ENCODE data around the gene SYNDIG1.
"Not testable (repeated sequence)": the region's sequence is repeated elsewhere in the genome, so short reads cannot be mapped to it uniquely, and the experiment has no call there.

Gene SYNDIG1

GRCh38 chr20:24497851-24498250 lies 28.4 kb downstream of the SYNDIG1 start:
- in situ Hi-C loops (cut with MboI; ENCODE audit: low sequenced_read_pairs), result no loop called here
- Histone ChIP-seq H3K9me3 (no peaks in the 10 kb centered on the region), H3K27me3 (ENCODE audit: low read depth) (no peaks in the 10 kb centered on the region), H3K4me3 (no peak overlapping the region), H3K36me3 (replicated peaks) (no peaks in the 10 kb centered on the region), H3K4me1 (no peaks in the 10 kb centered on the region)
- no peak for DNase-seq (ENCODE audit: low spot score in 2 of 2)

- Histone ChIP-seq H3K4me1 (no peaks in the 10 kb centered on the region), H3K36me3 (replicated peaks) (no peaks in the 10 kb centered on the region), H3K27me3 (ENCODE audit: low read depth) (no peaks in the 10 kb centered on the region), H3K4me3 (no peak overlapping the region), H3K9me3 (no peaks in the 10 kb centered on the region)
- in situ Hi-C loops (cut with MboI; ENCODE audit: low sequenced_read_pairs), result no loop called here
- no peak for DNase-seq (ENCODE audit: low spot score in 2 of 2)
Observed at GRCh38 chr20:24498641-24499040, 29.2 kb downstream of the SYNDIG1 start.

- Histone ChIP-seq H3K4me3 (no peak overlapping the region), H3K9me3 (no peaks in the 10 kb centered on the region), H3K36me3 (replicated peaks) (no peaks in the 10 kb centered on the region), H3K4me1 (no peaks in the 10 kb centered on the region), H3K27me3 (ENCODE audit: low read depth) (no peaks in the 10 kb centered on the region)
- no peak for DNase-seq (ENCODE audit: low spot score in 2 of 2)
- in situ Hi-C loops (cut with MboI; ENCODE audit: low sequenced_read_pairs), result no loop called here
Observed at GRCh38 chr20:24499472-24499871, 30.0 kb downstream of the SYNDIG1 start.

- Histone ChIP-seq H3K4me3 (no peak overlapping the region), H3K27me3 (ENCODE audit: low read depth) (no peaks in the 10 kb centered on the region), H3K4me1 (no peaks in the 10 kb centered on the region), H3K9me3 (no peaks in the 10 kb centered on the region), H3K36me3 (replicated peaks) (no peaks in the 10 kb centered on the region)
- no peak for DNase-seq (ENCODE audit: low spot score in 2 of 2)
- in situ Hi-C loops (cut with MboI; ENCODE audit: low sequenced_read_pairs), result no loop called here
Observed at GRCh38 chr20:24501764-24502556, 32.5 kb downstream of the SYNDIG1 start.

- Histone ChIP-seq H3K27me3 (ENCODE audit: low read depth) (no peaks in the 10 kb centered on the region), H3K4me1 (no peaks in the 10 kb centered on the region), H3K9me3 (no peaks in the 10 kb centered on the region), H3K4me3 (no peak overlapping the region), H3K36me3 (replicated peaks) (no peaks in the 10 kb centered on the region)
- in situ Hi-C loops (cut with MboI; ENCODE audit: low sequenced_read_pairs), result no loop called here
- no peak for DNase-seq (ENCODE audit: low spot score in 2 of 2)
Observed at GRCh38 chr20:24502661-24503060, 33.2 kb downstream of the SYNDIG1 start.

GRCh38 chr20:24503352-24503931 lies 34.0 kb downstream of the SYNDIG1 start:
- no peak overlapping the region for H3K4me3 ChIP-seq
- no peaks in the 10 kb centered on the region for H3K36me3 ChIP-seq (replicated peaks)
- in situ Hi-C loops (cut with MboI; ENCODE audit: low sequenced_read_pairs), result no loop called here
- no peaks in the 10 kb centered on the region for H3K27me3 ChIP-seq (ENCODE audit: low read depth)
- no peak for DNase-seq (ENCODE audit: low spot score in 2 of 2)
- no peaks in the 10 kb centered on the region for H3K9me3 ChIP-seq
- no peaks in the 10 kb centered on the region for H3K4me1 ChIP-seq

GRCh38 chr20:24504331-24505285 lies 35.2 kb downstream of the SYNDIG1 start:
- in situ Hi-C loops (cut with MboI; ENCODE audit: low sequenced_read_pairs), result no loop called here
- no peak for DNase-seq (ENCODE audit: low spot score in 2 of 2)
- H3K27me3 ChIP-seq (ENCODE audit: low read depth), result no peaks in the 10 kb centered on the region

GRCh38 chr20:24506146-24506545 lies 36.7 kb downstream of the SYNDIG1 start:
- Histone ChIP-seq H3K36me3 (replicated peaks) (no peaks in the 10 kb centered on the region), H3K4me1 (no peaks in the 10 kb centered on the region), H3K4me3 (no peak overlapping the region), H3K9me3 (no peaks in the 10 kb centered on the region), H3K27me3 (ENCODE audit: low read depth) (no peaks in the 10 kb centered on the region)
- in situ Hi-C loops (cut with MboI; ENCODE audit: low sequenced_read_pairs), result no loop called here
- no peak for DNase-seq (ENCODE audit: low spot score in 2 of 2)

More at GRCh38 chr20:24504331-24505285, 35.2 kb downstream of the SYNDIG1 start:
- Histone ChIP-seq H3K36me3 (replicated peaks) (no peaks in the 10 kb centered on the region), H3K4me3 (no peak overlapping the region), H3K9me3 (no peaks in the 10 kb centered on the region), H3K4me1 (no peaks in the 10 kb centered on the region)

- in situ Hi-C loops (cut with MboI; ENCODE audit: low sequenced_read_pairs), result no loop called here
- DNase-seq (ENCODE audit: low spot score in 2 of 2), result no peak
- no peaks in the 10 kb centered on the region for H3K27me3 ChIP-seq (ENCODE audit: low read depth)
Observed at GRCh38 chr20:24506696-24507095, 37.3 kb downstream of the SYNDIG1 start.

GRCh38 chr20:24507182-24507853 lies 37.9 kb downstream of the SYNDIG1 start:
- no peaks in the 10 kb centered on the region for H3K27me3 ChIP-seq (ENCODE audit: low read depth)
- H3K4me3 ChIP-seq, result no peak overlapping the region
- no peak for DNase-seq (ENCODE audit: low spot score in 2 of 2)
- H3K4me1 ChIP-seq, result no peaks in the 10 kb centered on the region
- in situ Hi-C loops (cut with MboI; ENCODE audit: low sequenced_read_pairs), result no loop called here
- no peaks in the 10 kb centered on the region for H3K9me3 ChIP-seq
- H3K36me3 ChIP-seq (replicated peaks), result no peaks in the 10 kb centered on the region

More at GRCh38 chr20:24506696-24507095, 37.3 kb downstream of the SYNDIG1 start:
- no peaks in the 10 kb centered on the region for H3K4me1 ChIP-seq
- no peaks in the 10 kb centered on the region for H3K9me3 ChIP-seq
- no peak overlapping the region for H3K4me3 ChIP-seq
- H3K36me3 ChIP-seq (replicated peaks), result no peaks in the 10 kb centered on the region

GRCh38 chr20:24512441-24512840 lies 43.0 kb downstream of the SYNDIG1 start:
- DNase-seq (ENCODE audit: low spot score in 2 of 2); H3K36me3 ChIP-seq (replicated peaks); H3K4me1 ChIP-seq; H3K9me3 ChIP-seq; in situ Hi-C loops (cut with MboI; ENCODE audit: low sequenced_read_pairs); H3K27me3 ChIP-seq (ENCODE audit: low read depth); H3K4me3 ChIP-seq: not testable (repeated sequence)

- H3K9me3 ChIP-seq, result no peaks in the 10 kb centered on the region
- H3K4me3 ChIP-seq, result no peak overlapping the region
- no peaks in the 10 kb centered on the region for H3K27me3 ChIP-seq (ENCODE audit: low read depth)
- no peak for DNase-seq (ENCODE audit: low spot score in 2 of 2)
- in situ Hi-C loops (cut with MboI; ENCODE audit: low sequenced_read_pairs), result no loop called here
- H3K36me3 ChIP-seq (replicated peaks), result no peaks in the 10 kb centered on the region
- no peaks in the 10 kb centered on the region for H3K4me1 ChIP-seq
Observed at GRCh38 chr20:24518515-24518914, 49.1 kb downstream of the SYNDIG1 start.

GRCh38 chr20:24519476-24519875 lies 50.0 kb downstream of the SYNDIG1 start:
- H3K36me3 ChIP-seq (replicated peaks), result no peaks in the 10 kb centered on the region

More at GRCh38 chr20:24519476-24519875, 50.0 kb downstream of the SYNDIG1 start:
- DNase-seq (ENCODE audit: low spot score in 2 of 2), result no peak
- in situ Hi-C loops (cut with MboI; ENCODE audit: low sequenced_read_pairs), result no loop called here
- Histone ChIP-seq H3K27me3 (ENCODE audit: low read depth) (no peaks in the 10 kb centered on the region), H3K4me3 (no peak overlapping the region), H3K4me1 (no peaks in the 10 kb centered on the region), H3K9me3 (no peaks in the 10 kb centered on the region)
